Ecto neural progenitor cell (in vitro differentiated cells): Measurements from ENCODE around the gene HAUS1.
"Not testable (repeated sequence)": the region's sequence is repeated elsewhere in the genome, so short reads cannot be mapped to it uniquely, and the experiment has no call there.

Experiments
- DNase-seq: peaks from one replicate; pipeline ENCODE4 v3.0.0-alpha.2; 2018; ENCODE audit warnings: low spot score

The HAUS1 gene

DNA sequence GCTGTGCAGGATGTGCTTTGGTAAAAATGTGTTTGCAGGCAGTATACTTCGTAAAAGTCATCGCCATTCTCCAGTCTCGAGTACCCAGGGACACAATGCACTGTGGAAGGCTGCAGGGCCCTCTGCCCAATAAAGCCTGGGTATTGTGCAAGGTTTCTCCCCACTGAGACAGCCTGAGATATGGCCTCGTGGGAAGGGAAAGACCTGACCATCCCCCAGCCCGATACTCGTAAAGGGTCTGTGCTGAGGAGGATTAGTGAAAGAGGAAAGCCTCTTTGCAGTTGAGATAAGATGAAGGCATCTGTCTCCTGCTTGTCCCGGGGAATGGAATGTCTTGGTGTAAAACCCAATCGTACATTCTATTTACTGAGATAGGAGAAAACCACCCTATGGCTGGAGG, 15.7 kb upstream of the HAUS1 start:
- peak; percentile 17 for DNase-seq

DNA sequence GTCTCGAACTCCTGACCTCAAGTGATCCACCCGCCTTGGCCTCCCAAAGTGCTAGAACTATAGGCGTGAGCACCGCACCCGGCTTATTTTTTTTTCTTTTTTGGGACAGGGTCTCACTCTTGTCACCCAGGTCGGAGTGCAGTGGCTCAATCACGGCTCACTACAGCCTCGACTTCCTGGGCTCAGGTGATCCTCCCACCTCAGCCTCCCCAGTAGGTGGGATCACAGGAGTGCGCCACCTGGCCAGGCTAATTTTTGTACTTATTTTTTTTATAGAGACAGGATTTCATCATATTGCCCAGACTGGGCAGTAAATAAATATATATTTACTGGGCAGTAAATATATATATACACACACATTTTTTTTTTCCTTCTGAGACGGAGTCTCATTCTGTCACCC, 8.7 kb upstream of the HAUS1 start:
- DNase-seq, result no peak

DNA sequence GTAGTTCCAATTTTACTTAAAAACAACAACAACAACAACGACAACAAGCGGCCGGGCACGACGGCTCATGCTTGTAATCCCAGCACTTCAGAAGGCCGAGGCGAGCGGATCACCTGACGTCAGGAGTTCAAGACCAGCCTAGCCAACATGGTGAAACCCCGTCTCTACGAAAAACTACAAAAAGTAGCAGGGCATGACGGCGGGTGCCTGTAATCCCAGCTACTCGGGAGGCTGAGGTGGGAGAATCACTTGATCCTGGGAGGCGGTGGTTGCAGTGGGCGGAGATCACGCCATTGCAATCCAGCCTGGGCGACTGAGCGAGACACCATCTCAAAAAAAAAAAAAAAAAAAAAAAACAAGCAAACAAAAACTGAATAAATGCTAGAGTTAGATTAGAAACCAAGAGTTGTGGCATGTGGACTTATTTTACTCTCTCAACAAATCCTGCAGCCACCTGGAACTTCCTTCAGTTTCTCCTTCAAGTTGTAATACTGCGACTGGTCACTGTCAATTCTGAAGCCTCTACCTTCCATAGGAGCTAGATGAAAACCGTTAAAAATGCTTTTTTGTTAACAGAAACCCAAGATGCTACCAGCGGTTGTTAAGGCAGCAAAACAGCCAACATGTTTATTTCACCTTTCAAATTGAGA, 7.4 kb upstream of the HAUS1 start:
- no peak for DNase-seq

DNA sequence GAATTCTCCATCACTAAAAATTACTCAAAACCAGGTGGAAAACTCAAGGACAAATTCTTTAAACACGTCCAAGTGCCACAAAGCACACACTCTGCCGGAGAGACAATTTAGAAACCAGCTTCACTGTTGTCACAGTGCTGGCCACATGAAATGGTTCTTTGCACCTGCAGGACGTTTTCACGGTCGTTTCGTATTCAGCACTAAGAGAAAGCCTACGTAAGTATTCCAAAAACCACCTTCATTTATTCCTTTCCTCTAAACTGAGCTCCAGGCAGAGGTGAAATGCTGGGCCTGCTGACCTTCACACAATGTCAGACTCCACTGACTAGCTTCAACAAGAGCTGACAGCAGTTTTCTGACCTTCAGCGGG, 6.8 kb upstream of the HAUS1 start:
- DNase-seq, result no peak

DNA sequence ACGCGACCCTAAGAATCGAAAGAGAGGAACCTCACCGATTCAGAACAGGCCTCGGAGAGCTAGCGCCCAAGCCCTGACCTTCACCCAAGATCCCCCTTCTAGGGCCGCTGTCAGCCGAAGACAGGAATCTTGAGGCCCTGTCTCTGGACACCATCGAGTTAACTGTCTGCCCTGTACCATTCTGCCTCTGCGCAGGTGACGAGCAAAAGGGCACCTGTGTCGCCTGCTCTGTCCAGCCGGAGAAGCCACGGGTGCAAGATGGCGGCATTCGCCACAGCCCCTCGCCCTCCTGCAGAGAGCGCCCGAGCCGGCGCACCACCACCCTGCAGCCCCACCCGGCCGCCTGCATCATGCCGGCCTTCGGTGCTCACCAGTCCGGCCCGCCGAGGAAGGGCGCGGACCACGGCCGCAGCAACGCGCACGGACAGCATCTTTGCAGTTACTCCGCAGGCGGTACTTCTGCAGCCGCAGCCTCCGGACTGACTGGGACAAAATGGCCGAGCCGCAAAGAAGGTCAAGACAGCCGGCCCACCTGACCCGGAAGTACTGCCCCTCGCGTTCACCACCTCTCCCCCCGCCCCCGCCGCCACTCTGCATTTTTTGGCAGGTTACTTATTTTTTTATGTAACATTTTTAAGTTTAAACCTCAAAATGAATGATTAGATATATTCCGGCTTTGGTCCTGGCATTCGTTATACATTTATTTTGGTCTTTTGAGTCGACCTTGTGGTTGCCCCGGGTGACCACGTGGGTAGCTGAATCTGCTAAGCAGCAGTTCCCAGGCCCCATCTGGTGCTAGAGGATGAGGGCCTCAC, 6.2 kb upstream of the HAUS1 start, which contains the start of gene ATP5F1A:
Gene ATP5F1A (minus strand): TSS at position 496 of the 815 bp plus-strand sequence. CDS start 65 bp downstream, at position 431.
- DNase-seq, result peak; percentile 90

DNA sequence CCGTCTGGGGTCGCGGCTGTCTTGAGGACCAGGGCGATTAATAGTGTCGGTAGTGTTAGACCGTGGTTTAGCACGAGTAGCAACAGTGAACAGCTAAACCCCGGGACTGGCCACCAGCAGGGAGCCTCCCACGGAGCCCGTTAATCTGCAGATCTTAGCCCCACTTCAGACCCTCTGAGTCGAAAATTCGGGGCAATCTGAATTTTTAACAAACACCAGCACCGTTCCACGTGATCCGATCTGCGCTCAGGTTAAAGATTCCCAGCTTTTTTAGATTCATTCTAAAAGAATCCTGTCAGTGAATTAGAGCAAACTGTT, 5.6 kb upstream of the HAUS1 start:
- no peak for DNase-seq

DNA sequence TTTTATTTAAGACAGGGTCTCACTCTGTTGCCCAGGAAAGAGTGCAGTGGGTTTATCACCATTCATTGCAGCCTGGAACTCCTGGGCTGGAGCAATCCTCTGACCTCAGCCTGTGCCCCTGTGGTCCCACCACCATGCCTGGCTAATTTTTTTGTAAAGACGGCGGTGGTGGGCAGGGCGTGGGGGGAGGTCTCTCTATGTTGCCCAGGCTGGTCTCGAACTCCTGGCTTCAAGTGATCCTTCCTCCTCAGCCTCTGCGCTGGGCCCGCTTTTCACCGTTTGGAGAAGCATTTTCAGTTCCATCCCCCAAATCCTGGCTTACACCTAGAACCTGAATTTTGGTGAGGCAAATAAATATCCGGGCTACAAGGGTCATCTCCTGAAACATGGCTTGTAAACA, 4.7 kb upstream of the HAUS1 start:
- no peak for DNase-seq

DNA sequence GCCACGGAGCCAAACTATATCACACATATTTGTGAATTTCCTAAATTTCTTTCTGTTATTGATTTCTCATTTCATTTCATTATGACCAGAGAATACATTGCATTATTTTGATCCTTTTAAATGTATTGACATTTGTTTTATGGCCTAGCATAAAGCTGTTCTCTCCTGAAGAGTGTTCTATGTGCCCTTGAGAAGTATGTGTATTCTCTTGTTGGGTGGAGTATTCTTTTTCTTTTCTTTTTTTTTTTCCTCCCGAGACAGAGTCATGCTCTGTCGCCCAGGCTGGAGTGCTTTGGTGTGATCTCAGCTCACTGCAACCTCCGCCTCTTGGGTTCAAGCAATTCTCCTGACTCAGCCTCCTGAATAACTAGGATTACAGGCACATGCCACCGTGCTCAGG, 5.2 kb downstream of the HAUS1 start:
- no peak for DNase-seq

DNA sequence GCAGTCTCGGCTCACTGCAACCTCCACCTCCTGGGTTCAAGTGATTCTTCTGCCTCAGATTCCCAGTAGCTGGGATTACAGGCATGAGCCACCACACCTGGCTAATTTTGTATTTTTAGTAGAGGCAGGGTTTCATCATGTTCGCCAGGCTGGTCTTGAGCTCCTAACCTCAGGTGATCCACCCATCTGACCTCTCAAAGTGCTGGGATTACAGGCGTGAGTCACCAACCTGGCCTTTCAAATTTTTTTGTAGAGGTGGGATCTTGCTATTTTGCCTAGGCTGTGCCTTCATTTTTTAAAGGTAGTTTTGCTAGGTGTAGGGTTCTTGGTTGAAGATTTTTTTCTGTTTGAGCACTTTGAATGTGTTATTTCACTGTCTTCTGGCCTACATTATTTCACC, 6.2 kb downstream of the HAUS1 start:
- no peak for DNase-seq

DNA sequence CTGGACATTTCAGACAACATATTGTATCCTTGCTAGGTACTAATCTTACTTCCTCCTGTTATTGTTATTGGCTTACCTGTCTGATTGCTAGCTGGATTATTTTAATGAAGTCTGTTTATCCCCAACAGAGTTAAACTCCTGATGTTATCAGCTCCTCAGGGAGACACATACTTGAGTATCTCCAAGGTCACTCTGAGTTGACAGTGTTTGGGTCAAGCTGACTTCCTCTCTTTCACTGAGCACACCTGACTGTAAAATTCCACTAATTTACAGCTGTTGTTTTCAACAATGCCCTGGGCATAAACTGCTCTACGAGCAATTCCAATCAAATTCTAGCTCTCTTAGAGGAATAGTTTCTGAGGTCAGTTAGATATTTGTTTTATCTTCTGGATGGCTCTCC, 9.6 kb downstream of the HAUS1 start:
- DNase-seq, result no peak

DNA sequence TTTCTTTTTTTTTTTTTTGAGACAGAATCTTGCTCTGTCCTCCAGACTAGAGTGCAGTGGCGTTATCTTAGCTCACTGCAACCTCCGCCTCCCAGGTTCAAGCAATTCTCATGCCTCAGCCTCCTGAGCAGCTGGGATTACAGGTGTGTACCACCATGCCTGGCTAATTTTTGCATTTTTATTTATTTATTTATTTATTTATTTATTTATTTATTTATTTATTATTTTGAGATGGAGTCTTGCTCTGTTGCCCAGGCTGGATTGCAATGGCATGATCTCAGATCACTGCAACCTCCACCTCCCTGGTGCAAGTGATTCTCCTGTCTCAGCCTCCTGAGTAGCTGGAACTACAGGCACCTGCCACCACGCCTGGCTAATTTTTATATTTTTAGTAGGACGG, 22.4 kb downstream of the HAUS1 start:
- not testable (repeated sequence) for DNase-seq

DNA sequence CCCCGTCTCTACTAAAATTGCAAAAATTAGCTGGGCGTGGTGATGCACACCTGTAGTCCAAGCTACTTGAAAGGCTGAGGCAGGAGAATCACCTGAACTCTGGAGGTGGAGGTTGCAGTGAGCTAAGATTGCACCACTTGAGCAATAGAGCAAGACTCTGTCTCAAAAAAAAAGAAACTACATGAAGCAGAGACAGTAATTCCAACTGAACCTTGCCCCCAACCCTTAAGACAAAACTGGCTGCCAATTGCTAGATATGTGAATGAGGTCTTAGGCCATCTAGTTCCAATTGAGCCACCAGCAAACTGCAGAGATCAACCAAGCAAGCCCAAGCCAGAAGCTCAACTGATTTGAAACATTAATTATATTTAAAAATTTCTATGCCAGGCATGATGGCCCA, 25.9 kb downstream of the HAUS1 start:
- DNase-seq, result no peak

DNA sequence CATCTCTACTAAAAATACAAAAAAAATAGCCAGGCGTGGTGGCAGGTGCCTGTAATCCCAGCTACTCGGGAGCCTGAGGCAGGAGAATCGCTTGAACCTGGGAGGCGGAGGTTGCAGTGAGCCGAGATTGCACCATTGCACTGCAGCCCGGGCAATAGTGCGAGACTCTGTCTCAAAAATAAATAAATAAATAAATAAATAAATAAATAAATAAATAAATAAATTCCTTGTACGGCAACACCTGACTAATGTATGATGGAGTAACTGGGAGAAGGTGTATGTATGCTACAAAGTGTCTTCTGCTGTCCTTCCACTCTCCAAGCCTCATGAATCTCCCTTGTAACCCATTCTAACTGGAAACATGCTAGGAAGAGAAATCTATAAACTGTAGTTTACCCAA, 26.4 kb downstream of the HAUS1 start:
- DNase-seq, result not testable (repeated sequence)

DNA sequence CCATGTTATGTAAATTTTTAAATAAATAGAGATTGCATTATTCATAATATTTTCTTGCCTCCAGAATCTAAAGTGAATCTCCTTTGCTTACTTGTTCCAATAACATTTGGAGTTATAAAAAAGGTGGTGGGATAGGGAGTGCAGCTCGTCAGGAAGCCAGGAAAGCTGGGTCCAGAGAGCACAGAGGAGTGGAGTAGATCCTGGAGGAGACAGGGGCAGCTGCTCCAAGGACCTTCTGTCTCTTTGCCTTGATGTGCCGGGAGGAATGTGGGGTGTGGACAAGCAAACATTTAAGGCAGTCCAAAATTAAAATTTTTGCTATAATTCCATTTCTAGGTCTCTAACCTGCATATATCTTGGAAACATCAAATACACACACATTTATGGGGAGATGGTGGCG, 29.3 kb downstream of the HAUS1 start:
- DNase-seq, result no peak

DNA sequence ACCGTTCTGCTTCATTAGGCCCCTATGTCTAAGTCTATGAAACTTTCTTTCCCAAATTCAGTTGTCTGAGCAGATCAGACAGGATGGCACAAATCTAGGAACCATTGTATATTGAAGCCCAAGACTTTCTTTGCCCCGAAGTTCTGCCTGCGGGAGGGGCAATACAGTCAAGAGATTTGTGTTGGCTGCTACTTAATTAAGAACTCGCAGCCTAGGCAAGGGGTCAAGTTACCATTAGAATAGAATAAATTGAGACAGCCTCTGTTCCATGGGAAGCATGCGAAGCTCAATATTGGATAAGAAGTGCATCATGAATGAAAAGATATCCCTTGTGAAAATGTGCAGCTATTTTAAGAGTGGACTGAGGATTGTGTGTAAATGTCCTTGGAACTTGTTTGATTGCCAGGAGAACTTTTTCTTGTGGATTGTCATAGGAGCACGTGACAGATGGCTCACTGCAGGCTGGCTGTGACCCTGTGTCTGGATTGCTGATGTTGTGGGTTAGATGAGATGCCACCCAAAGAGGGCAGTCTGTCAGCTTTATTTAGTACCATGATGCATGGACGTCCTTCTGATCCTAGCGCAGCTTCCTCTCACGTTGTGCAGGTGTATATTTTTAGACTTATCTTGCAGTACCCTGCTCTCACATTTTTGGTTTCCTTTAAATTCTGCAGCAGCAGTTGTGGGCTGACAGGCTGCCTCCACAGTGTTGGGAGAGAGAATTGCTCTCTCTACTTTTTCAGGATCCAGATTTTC, 30.9 kb downstream of the HAUS1 start:
- DNase-seq, result no peak

DNA sequence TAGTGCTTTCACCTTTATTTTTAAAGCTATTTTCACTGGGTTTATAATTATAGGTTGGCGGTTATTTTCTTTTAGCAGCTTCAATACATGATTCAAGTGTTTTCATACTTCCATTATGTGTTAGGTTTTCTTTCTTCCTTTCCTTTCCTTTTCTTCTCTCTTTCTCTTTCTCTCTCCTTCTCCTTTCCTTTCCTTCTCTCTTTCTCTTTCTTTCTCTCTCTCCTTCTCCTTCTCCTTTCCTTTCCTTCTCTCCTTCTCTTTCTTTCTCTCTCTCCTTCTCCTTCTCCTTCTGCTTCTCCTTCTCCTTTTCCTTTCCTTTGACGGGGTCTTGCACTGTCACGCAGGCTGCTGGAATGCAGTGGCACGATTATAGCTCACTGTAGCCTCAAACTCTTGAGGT, 36.0 kb downstream of the HAUS1 start:
- no peak for DNase-seq

DNA sequence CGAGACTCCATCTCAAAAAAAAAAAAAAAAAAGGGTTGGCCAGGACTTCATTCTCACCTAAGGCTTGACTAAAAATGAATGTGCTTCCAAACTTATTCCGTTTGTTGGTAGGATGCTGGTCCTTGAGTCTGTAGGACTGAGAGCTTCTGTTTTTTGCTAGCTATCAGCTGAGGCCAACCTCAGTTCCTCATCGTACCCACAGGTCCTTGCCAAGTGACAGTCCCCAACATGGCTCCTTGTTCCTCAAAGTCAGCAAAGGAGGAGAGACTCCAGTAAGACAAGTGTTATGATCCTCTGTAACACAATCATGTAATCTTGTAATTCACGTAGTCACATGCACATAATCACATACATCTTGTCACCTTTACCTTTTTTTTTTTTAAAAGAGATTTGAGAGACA, 37.0 kb downstream of the HAUS1 start:
- no peak for DNase-seq

DNA sequence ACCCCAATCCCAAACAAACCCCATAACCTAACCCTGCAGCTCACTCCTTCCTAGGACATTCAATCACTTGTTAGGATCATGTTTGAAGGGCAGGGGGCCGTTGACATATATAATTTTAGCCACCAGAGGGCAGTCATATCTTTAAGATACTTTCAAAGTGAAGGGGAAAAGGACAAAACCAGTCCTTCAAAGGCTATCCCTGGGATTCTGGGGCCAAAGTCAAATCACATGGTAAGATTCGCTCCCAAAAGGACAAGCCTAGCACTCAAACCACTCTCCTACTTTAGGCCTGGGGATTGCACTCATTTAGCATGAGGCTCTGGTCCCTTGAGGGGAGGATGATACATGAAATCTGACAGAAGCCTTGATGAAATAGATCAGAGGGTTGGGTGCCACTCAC, 44.6 kb downstream of the HAUS1 start:
- DNase-seq, result peak; percentile 60

DNA sequence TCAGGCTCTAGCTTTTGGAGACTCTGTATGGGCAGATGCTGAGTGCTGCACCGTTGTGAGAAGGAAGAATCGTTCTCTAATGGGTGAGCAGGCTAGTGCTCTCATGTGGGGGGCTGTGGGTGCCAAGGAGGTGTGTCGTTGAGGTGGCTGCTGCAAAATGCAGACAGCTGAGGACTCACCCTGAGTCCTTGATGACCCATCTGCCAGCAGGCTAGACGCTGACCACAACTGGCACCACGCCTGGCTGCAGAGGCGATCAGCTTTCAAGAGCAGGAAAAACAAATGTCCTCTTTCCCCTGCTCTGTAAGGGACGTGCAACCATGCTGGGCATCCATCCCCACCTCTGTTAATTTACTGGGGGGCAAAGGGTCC, 48.2 kb downstream of the HAUS1 start:
- DNase-seq, result no peak

DNA sequence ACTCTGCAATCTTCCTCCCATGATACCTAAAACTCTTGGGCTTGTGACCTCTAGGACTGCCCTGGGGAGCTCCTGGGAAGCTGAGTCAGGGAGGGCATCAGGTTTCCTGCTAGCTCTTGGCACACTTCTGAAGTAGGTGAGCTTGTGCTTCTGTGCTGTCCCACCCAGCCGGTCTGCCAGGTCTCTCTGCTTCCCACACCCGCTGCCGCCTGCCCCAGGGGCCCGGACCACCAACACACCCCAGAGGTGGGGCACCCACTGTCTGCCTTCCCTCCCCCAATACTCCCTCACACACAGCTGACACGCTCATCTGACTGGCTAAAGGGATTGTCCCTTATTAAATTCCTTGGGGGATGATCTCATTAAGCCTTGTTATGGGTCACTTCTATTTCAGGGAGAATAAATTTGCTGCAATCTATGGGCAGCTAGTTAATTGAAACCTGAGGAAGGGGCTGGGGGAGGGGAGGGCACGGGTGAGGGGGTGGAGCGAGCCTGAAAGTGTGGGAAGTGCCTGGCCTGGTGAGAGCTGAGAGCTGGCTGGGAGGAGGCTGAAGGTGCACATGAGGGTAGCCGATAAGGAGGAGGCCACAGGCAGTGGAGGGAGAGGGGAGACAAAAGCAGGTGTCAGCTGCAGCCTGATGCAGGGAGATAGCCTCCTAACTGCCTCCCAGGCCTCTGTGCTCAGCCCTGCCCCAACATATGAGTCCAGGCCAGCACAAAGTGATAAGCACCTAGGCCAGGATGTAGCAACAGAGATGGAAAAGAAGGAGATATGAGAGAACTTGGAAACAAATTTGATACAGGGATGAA, 48.8 kb downstream of the HAUS1 start:
- peak; percentile 68 for DNase-seq

DNA sequence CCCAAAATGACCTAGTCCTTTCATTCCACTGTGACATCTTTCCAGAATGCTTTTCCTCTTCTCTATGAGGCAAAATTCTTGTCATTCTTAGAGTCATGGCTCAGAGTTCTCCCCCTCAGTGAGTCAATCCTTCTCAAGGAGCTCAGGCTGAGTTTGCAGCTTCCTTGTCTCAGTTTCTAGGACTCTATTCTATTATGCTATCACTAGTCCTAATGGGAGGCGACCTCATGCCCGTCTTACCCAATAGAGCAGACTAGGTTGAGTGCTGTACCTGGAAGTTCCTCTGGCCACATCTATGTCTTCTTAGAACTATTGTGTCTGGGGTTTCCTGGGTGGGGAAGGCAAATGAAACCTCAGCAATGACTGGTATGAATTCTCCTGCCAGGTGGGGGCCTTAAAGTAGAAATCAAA, 51.5 kb downstream of the HAUS1 start:
- no peak for DNase-seq

DNA sequence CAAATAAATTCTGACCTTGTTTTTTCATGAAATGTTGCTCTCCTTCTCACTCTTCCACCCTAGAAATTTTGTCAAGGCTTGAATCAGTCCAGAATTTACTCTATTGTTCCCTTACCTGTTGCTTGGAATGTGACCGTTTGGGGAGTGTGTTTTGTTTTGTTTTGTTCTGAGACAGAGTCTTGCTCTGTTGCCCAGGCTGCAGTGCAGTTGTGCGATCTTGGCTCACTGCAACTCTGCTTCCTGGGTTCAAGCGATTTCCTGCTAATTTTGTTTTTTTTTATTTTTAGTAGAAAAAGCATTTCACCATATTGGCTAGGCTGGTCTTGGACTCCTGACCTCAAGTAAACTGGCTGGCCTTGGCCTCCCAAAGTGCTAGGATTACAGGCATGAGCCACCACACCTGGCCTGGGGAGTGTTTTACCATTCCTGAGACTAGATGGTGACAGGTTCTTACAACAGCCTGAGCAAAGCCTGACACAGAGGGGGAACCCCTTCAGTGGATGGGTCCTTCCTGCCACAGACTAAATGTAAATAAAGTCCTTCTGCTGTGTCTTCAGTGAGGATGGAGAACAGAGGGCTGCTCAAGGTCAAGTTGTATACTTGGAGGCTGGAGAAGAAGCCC, 52.0 kb downstream of the HAUS1 start:
- no peak for DNase-seq
